Parathyroid adenoma (tissue), 2 donors: ENCODE data around the gene CAPN5.

Experiments
- H2AFZ ChIP-seq: fragments of 300-600 bp; sonication (generic); one replicate; pipeline ENCODE4 v1.7.0; 2017; ENCODE audit warnings: antibody characterized with exemption, mild to moderate bottlenecking
- H3K27ac ChIP-seq: fragments of 300-600 bp; sonication (generic); one replicate; pipeline ENCODE4 v1.7.0; 2017
- H3K27me3 ChIP-seq: fragments of 300-600 bp; sonication (generic); one replicate; pipeline ENCODE4 v1.7.0; 2017; ENCODE audit warnings: low read length; ENCODE audit not compliant: control insufficient read depth, insufficient read depth
- H3K36me3 ChIP-seq: fragments of 300-600 bp; sonication (generic); one replicate; pipeline ENCODE4 v1.7.0; 2017; ENCODE audit warnings: low read length; ENCODE audit not compliant: control insufficient read depth, insufficient read depth
- H3K4me1 ChIP-seq: fragments of 300-600 bp; sonication (generic); one replicate; pipeline ENCODE4 v1.7.0; 2017; ENCODE audit warnings: control low read depth
- H3K4me2 ChIP-seq: fragments of 300-600 bp; sonication (generic); one replicate; pipeline ENCODE4 v1.7.0; 2017; ENCODE audit warnings: low read length
- H3K4me3 ChIP-seq: fragments of 300-600 bp; sonication (generic); one replicate; pipeline ENCODE4 v1.7.0; 2017; ENCODE audit warnings: low read depth, low read length
- H3K79me2 ChIP-seq: fragments of 300-600 bp; sonication (generic); one replicate; pipeline ENCODE4 v1.7.0; 2017; ENCODE audit warnings: control low read depth
- H3K9ac ChIP-seq: fragments of 300-600 bp; sonication (generic); one replicate; pipeline ENCODE4 v1.7.0; 2017; ENCODE audit warnings: mild to moderate bottlenecking
- H3K9me3 ChIP-seq: fragments of 300-600 bp; sonication (generic); one replicate; pipeline ENCODE4 v1.7.0; 2017; ENCODE audit warnings: low read length; ENCODE audit not compliant: control insufficient read depth
- TF ChIP-seq, protein P1 (sequence below): fragments of 300-600 bp; sonication (generic); IDR thresholded peaks from one replicate; pipeline ENCODE4 v1.7.0; 2017; ENCODE audit warnings: antibody characterized with exemption, mild to moderate bottlenecking
- donor health status: primary hyperparathyroidism.

CAPN5 gene

DNA sequence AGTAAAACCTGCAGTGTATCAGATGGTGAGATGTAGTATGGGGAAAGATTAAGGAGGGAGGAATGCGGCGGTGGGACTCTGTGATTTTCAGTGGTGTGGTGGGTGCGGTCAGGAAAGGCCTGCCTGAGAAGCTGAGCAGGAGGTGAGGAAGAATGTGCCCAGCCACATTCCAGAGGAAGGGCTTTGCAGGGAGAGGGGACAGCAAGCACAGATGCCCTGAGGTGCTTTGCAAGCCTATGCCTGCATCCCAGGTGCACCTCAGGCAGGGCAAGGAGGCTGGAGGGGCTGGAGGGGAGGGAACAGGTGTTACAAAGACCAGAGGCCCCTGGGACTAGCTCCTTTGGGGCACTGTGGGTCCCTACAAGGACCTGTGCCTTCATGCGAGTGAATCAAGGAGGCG, 103.3 kb downstream of the CAPN5 start:
- H3K4me2 ChIP-seq: no peak overlapping the region
- no peaks in the 10 kb centered on the region for H3K27me3 ChIP-seq
- no peaks in the 10 kb centered on the region for H3K79me2 ChIP-seq
- H3K27ac ChIP-seq: no peak overlapping the region
- H3K9ac ChIP-seq: no peak overlapping the region
- no peak overlapping the region for H3K4me3 ChIP-seq
- no peaks in the 10 kb centered on the region for H3K36me3 ChIP-seq
- no peak overlapping the region for H2AFZ ChIP-seq
- TF ChIP-seq, protein P1, sequence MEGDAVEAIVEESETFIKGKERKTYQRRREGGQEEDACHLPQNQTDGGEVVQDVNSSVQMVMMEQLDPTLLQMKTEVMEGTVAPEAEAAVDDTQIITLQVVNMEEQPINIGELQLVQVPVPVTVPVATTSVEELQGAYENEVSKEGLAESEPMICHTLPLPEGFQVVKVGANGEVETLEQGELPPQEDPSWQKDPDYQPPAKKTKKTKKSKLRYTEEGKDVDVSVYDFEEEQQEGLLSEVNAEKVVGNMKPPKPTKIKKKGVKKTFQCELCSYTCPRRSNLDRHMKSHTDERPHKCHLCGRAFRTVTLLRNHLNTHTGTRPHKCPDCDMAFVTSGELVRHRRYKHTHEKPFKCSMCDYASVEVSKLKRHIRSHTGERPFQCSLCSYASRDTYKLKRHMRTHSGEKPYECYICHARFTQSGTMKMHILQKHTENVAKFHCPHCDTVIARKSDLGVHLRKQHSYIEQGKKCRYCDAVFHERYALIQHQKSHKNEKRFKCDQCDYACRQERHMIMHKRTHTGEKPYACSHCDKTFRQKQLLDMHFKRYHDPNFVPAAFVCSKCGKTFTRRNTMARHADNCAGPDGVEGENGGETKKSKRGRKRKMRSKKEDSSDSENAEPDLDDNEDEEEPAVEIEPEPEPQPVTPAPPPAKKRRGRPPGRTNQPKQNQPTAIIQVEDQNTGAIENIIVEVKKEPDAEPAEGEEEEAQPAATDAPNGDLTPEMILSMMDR: no peak
- H3K9me3 ChIP-seq: no peaks in the 10 kb centered on the region
- H3K4me1 ChIP-seq: no peaks in the 10 kb centered on the region

DNA sequence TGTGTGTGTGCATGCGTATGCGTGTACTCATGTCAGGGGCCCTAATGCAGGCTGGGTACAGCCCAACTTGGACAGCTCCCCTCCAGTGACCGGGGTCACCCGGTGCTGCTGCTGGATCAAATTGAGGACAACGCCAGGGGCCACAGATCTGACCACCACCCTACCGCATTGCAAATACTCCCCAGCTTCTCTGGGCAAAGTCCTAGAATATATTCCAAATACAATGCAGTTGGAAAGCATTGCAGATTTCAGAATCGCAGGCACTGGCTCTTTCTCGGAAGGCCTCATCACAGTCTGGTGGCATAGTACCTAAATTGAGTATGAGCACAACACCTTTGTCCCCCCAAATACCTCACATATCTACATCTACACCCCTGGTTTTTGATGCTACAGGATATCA, 104.5 kb downstream of the CAPN5 start:
- Histone ChIP-seq H3K4me2 (no peak overlapping the region), H3K27me3 (no peaks in the 10 kb centered on the region), H2AFZ (no peak overlapping the region), H3K79me2 (no peaks in the 10 kb centered on the region), H3K9ac (no peak overlapping the region), H3K9me3 (no peaks in the 10 kb centered on the region), H3K27ac (no peak overlapping the region), H3K4me1 (no peaks in the 10 kb centered on the region), H3K4me3 (no peak overlapping the region), H3K36me3 (no peaks in the 10 kb centered on the region)
- TF ChIP-seq, protein P1: no peak

GRCh38 chr11:77171885-77172665, 105.3 kb downstream of the CAPN5 start:
- Histone ChIP-seq H3K27me3 (no peaks in the 10 kb centered on the region), H3K4me1 (no peaks in the 10 kb centered on the region), H3K27ac (no peak overlapping the region), H3K9me3 (no peaks in the 10 kb centered on the region), H2AFZ (no peak overlapping the region), H3K4me3 (no peak overlapping the region), H3K36me3 (no peaks in the 10 kb centered on the region), H3K79me2 (no peaks in the 10 kb centered on the region), H3K4me2 (no peak overlapping the region), H3K9ac (no peak overlapping the region)
- TF ChIP-seq, protein P1: no peak

GRCh38 chr11:77172666-77172982, 105.9 kb downstream of the CAPN5 start:
- Histone ChIP-seq H3K9me3 (no peaks in the 10 kb centered on the region), H3K27ac (no peak overlapping the region), H3K4me3 (no peak overlapping the region), H3K79me2 (no peaks in the 10 kb centered on the region), H2AFZ (no peak overlapping the region), H3K4me1 (no peaks in the 10 kb centered on the region), H3K9ac (no peak overlapping the region), H3K4me2 (no peak overlapping the region), H3K36me3 (no peaks in the 10 kb centered on the region), H3K27me3 (no peaks in the 10 kb centered on the region)
- TF ChIP-seq, protein P1: no peak

- Histone ChIP-seq H3K4me1 (no peaks in the 10 kb centered on the region), H3K79me2 (no peaks in the 10 kb centered on the region), H3K4me3 (no peak overlapping the region), H3K27me3 (no peaks in the 10 kb centered on the region), H3K36me3 (no peaks in the 10 kb centered on the region), H3K9ac (no peak overlapping the region), H2AFZ (no peak overlapping the region), H3K9me3 (no peaks in the 10 kb centered on the region), H3K4me2 (no peak overlapping the region), H3K27ac (no peak overlapping the region)
- TF ChIP-seq, protein P1: no peak
Observed at GRCh38 chr11:77173494-77173893, 106.7 kb downstream of the CAPN5 start.
